ENCODE data around the gene UNC5A.

DNA sequence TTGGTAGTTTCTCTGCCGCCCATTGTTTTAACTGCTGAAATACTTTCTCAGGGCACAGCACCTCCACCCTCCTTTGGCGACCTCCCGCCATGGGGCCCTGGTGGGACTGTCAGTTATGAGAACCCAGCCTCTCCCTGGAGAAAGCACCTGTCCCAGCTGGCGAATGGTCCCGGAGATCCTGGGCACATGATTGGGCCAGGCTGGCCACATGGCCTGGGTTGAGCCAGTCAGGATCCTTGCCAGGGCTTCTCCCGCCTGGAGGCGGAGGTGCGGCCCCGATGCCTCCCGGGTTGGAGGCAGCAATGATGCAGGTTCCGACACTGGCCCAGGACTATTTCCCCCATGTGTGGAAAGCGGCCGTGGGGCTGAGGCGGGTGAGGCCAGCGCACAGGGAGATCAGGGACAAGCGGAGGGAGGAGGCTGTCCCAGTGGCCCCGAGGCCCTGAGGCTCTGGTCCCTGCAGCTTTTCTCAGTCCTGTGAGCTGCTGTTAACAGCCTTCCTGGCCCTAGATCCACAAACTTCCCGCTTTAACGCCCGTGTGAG is 13.6 kb downstream of the UNC5A start:
- TF ChIP-seq, protein P1, sequence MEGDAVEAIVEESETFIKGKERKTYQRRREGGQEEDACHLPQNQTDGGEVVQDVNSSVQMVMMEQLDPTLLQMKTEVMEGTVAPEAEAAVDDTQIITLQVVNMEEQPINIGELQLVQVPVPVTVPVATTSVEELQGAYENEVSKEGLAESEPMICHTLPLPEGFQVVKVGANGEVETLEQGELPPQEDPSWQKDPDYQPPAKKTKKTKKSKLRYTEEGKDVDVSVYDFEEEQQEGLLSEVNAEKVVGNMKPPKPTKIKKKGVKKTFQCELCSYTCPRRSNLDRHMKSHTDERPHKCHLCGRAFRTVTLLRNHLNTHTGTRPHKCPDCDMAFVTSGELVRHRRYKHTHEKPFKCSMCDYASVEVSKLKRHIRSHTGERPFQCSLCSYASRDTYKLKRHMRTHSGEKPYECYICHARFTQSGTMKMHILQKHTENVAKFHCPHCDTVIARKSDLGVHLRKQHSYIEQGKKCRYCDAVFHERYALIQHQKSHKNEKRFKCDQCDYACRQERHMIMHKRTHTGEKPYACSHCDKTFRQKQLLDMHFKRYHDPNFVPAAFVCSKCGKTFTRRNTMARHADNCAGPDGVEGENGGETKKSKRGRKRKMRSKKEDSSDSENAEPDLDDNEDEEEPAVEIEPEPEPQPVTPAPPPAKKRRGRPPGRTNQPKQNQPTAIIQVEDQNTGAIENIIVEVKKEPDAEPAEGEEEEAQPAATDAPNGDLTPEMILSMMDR (IDR thresholded peaks at IDR 0.05), result no peak
- no peak for TF ChIP-seq POLR2A (IDR thresholded peaks at IDR 0.05)
- no peak for TF ChIP-seq POLR2AphosphoS5 (IDR thresholded peaks at IDR 0.05)
- TF ChIP-seq EP300 (IDR thresholded peaks at IDR 0.05), result no peak
